ENCODE results near the gene DNAH3.
"Not testable (repeated sequence)": the region's sequence is repeated elsewhere in the genome, so short reads cannot be mapped to it uniquely, and the experiment has no call there.

The DNAH3 gene

DNA sequence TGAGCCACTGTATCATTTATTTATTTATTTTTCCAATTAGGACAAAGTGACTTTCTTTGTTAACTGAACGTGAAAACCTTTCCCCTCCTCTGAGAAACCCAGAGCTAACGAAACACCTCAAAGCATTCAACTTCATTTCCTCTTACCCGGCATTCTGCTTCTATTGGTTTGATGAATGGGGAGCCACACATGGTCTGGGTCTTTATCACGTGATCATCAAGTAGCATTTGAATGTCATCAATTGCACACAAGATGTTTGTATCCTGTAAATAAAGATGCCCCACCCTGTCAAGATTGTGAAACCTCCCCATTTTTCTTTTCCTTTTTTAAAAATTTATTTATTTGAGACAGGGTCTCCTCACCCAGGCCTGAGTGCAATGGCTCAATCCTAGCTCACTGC lies 80.1 kb downstream of the DNAH3 start:
- Histone ChIP-seq H3K27ac (ENCODE audit: low read depth, low read length) (no peak overlapping the region), H2AFZ (ENCODE audit: low read length, unreplicated experiment) (no peak overlapping the region), H3K4me3 (ENCODE audit: low read depth, low read length) (no peak overlapping the region), H3K4me1 (ENCODE audit: control insufficient read depth, insufficient read depth, low read length, unreplicated experiment) (no peaks in the 10 kb centered on the region), H3K36me3 (ENCODE audit: insufficient read depth, low read length) (no peaks in the 10 kb centered on the region), H3K27me3 (ENCODE audit: insufficient read depth, low read length) (peaks cover 12% of the 10 kb centered on the region; the same call in 1 of the 2 replicates), H3K79me2 (ENCODE audit: control insufficient read depth, insufficient read depth, low read length, unreplicated experiment) (no peaks in the 10 kb centered on the region)

DNA sequence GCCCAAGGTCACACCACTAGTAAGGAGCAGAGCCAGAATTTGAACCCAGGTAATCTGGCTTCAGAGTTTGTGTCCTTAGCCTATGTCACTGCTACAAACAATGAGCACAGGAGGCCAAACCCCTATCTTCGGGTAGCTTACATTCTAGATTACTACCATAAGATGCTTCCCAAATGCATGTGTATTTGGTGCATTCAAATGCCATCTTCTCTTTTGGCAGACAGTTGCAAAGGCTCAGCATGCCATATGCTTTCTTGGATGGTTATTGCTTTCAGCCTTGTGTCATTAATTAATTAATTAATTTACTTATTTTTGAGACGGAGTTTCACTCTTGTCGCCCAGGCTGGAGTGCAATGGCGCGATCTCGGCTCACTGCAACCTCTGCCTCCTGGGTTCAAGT lies 80.7 kb downstream of the DNAH3 start:
- Histone ChIP-seq H3K27ac (ENCODE audit: low read depth, low read length) (no peak overlapping the region), H3K27me3 (ENCODE audit: insufficient read depth, low read length) (peaks cover 12% of the 10 kb centered on the region; the same call in 1 of the 2 replicates), H3K36me3 (ENCODE audit: insufficient read depth, low read length) (no peaks in the 10 kb centered on the region), H2AFZ (ENCODE audit: low read length, unreplicated experiment) (no peak overlapping the region), H3K79me2 (ENCODE audit: control insufficient read depth, insufficient read depth, low read length, unreplicated experiment) (no peaks in the 10 kb centered on the region), H3K4me3 (ENCODE audit: low read depth, low read length) (no peak overlapping the region), H3K4me1 (ENCODE audit: control insufficient read depth, insufficient read depth, low read length, unreplicated experiment) (no peaks in the 10 kb centered on the region)

DNA sequence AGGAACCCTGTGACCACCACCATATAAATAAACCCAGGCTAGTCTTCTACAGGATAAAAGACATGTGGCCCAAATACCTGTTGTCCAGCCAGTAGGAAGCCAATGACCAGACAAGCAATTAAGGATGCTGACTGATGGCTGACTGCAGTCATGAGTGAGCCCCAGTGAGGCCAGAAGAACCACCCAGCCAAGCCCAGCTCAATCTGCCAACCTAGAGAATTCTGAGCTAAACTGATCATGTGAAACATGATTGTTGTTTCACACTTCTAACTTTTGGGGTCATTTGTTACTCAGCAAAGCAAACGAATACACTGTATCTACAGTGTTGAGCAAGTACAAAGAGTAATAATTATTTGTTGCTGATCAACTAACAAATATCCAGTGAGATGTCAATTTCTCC lies 86.4 kb downstream of the DNAH3 start:
- Histone ChIP-seq H3K27ac (ENCODE audit: low read depth, low read length) (no peak overlapping the region), H3K27me3 (ENCODE audit: insufficient read depth, low read length) (peaks cover 12% of the 10 kb centered on the region; the same call in 1 of the 2 replicates), H3K79me2 (ENCODE audit: control insufficient read depth, insufficient read depth, low read length, unreplicated experiment) (no peaks in the 10 kb centered on the region), H3K4me3 (ENCODE audit: low read depth, low read length) (no peak overlapping the region), H2AFZ (ENCODE audit: low read length, unreplicated experiment) (no peak overlapping the region), H3K36me3 (ENCODE audit: insufficient read depth, low read length) (no peaks in the 10 kb centered on the region), H3K4me1 (ENCODE audit: control insufficient read depth, insufficient read depth, low read length, unreplicated experiment) (no peaks in the 10 kb centered on the region)

DNA sequence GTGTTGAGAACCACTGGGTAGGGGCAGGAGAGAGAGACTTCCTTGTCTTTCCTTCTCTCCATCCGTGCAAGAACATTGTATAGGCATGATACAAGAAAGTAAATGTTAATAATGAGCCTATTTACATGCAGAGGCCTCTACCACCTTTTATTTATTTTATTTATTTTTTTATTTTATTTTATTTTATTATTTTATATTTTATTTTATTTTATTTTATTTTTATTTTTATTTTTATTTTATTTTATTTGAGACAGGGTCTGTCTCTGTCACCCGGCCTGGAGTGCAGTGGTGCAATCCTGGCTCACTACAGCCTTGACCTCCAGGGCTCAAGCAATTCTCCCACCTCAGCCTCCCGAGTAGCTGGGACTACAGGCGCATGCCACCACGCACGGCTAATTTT lies 87.3 kb downstream of the DNAH3 start:
- H3K27ac ChIP-seq (ENCODE audit: low read depth, low read length); H3K36me3 ChIP-seq (ENCODE audit: insufficient read depth, low read length); H2AFZ ChIP-seq (ENCODE audit: low read length, unreplicated experiment); H3K79me2 ChIP-seq (ENCODE audit: control insufficient read depth, insufficient read depth, low read length, unreplicated experiment); H3K4me1 ChIP-seq (ENCODE audit: control insufficient read depth, insufficient read depth, low read length, unreplicated experiment); H3K4me3 ChIP-seq (ENCODE audit: low read depth, low read length): not testable (repeated sequence)
- H3K27me3 ChIP-seq (ENCODE audit: insufficient read depth, low read length) = peaks cover 12% of the 10 kb centered on the region; the same call in 1 of the 2 replicates

DNA sequence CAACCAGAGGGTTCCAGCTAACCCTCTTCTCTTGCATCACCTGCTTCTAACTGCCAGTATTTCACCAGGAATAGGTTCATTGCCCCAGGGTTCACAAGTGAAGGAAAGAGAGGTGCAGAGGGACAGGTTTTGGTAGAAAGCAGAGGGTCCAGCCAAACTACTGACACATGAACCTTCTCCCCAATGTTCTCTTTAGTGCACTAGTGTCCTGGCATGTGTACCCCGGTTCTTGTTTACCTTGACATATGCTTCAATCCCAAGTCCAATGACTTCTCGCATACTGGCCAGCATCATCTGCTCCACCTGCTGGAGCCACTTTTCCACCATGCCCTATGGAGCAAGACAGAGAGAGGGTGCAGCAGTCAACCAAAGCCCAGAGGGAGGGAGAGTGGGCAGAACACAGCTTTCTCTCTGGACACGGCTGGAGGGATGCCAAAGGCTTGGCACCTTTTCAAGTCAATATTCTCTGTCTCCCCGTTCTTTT lies 90.6 kb downstream of the DNAH3 start:
- H3K27ac ChIP-seq (ENCODE audit: low read depth, low read length) = no peak overlapping the region
- no peaks in the 10 kb centered on the region for H3K79me2 ChIP-seq (ENCODE audit: control insufficient read depth, insufficient read depth, low read length, unreplicated experiment)
- no peaks in the 10 kb centered on the region for H3K36me3 ChIP-seq (ENCODE audit: insufficient read depth, low read length)
- H3K27me3 ChIP-seq (ENCODE audit: insufficient read depth, low read length) = peaks cover 19% of the 10 kb centered on the region
- H2AFZ ChIP-seq (ENCODE audit: low read length, unreplicated experiment) = no peak overlapping the region
- no peak overlapping the region for H3K4me3 ChIP-seq (ENCODE audit: low read depth, low read length)
- H3K4me1 ChIP-seq (ENCODE audit: control insufficient read depth, insufficient read depth, low read length, unreplicated experiment) = no peaks in the 10 kb centered on the region

DNA sequence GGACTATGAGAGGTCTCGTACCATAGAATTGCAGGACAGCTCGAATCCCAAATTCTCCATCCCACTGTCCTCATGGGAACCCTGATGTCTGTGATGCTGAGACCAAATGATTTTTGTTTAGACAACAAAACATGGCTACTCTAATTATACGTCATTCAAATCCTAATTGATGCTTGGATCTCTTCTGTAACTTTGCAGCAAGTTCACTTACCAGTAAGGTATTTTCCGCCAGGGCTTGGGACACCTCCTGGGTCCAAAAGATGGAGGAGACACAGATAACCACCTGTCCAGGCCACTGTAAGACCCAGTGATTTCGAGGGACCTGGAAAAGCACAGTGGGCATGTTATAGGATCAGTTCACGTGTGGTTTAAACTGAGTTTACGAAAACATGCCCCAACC lies 92.8 kb downstream of the DNAH3 start:
- Histone ChIP-seq H3K79me2 (ENCODE audit: control insufficient read depth, insufficient read depth, low read length, unreplicated experiment) (no peaks in the 10 kb centered on the region), H3K4me1 (ENCODE audit: control insufficient read depth, insufficient read depth, low read length, unreplicated experiment) (no peaks in the 10 kb centered on the region), H3K27ac (ENCODE audit: low read depth, low read length) (no peak overlapping the region), H3K27me3 (ENCODE audit: insufficient read depth, low read length) (peaks cover 35% of the 10 kb centered on the region), H3K36me3 (ENCODE audit: insufficient read depth, low read length) (no peaks in the 10 kb centered on the region), H2AFZ (ENCODE audit: low read length, unreplicated experiment) (no peak overlapping the region), H3K4me3 (ENCODE audit: low read depth, low read length) (no peak overlapping the region)

DNA sequence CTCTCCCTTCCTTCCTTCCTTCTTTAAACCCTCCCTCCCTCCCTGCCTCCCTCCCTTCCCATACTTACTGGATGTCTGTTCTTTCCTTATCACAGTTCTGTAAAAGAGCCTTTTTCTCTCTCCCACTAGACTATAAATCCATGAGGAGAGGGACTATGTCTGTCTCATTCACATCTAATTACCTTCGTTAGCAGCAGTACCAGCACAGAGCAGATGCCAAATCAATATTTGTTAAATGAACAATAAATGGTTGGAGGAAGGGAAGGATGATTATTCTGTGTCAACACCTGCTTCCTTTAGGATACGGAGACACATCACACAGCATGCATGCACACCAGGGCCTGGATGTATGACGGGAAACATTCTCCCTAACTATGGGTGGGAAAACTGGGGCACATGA lies 94.2 kb downstream of the DNAH3 start:
- Histone ChIP-seq H3K4me1 (ENCODE audit: control insufficient read depth, insufficient read depth, low read length, unreplicated experiment) (no peaks in the 10 kb centered on the region), H3K79me2 (ENCODE audit: control insufficient read depth, insufficient read depth, low read length, unreplicated experiment) (no peaks in the 10 kb centered on the region), H3K27ac (ENCODE audit: low read depth, low read length) (no peak overlapping the region), H3K36me3 (ENCODE audit: insufficient read depth, low read length) (no peaks in the 10 kb centered on the region), H3K27me3 (ENCODE audit: insufficient read depth, low read length) (peaks cover 47% of the 10 kb centered on the region), H2AFZ (ENCODE audit: low read length, unreplicated experiment) (no peak overlapping the region), H3K4me3 (ENCODE audit: low read depth, low read length) (no peak overlapping the region)

DNA sequence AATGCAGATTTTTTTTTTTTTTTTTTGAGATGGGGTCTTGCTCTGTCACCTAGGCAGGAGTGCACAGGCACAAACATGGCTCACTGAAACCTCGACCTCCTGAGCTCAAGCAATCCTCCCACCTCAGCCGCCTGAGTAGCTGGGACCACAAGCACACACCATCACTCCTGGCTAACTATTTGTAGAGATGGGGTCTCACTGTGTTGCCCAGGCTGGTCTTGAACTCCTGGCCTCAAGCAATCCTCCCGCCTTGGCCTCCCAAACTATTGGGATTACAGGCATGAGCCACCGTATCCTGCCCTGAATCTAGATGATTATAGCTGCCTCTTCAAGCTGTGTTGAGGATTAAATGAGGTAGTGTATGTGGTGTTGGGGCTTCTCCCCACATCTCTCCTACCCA lies 94.9 kb downstream of the DNAH3 start:
- H3K27ac ChIP-seq (ENCODE audit: low read depth, low read length); H3K36me3 ChIP-seq (ENCODE audit: insufficient read depth, low read length): not testable (repeated sequence)
- peaks cover 53% of the 10 kb centered on the region for H3K27me3 ChIP-seq (ENCODE audit: insufficient read depth, low read length)

DNA sequence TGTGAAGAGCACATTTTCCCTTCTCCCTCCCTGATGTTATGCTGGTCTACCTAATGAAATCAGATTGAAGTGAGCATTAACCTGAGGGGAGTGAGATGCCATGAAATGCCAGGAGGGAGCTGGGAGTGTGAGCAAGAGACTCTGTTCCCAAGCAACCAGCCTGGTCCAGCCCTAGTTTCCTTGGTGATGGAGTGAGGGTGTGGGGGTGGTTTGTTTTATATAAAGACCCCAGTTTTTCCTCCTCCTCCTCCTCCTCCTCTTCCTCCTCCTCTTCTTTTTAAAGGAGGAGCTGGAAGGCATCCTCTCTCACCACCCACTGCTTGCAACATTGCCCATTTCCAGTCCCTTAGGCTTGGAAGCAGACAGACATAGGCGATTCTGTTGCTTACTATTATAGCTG lies 97.1 kb downstream of the DNAH3 start:
- H3K79me2 ChIP-seq (ENCODE audit: control insufficient read depth, insufficient read depth, low read length, unreplicated experiment) = no peaks in the 10 kb centered on the region
- no peak overlapping the region for H3K27ac ChIP-seq (ENCODE audit: low read depth, low read length)
- H2AFZ ChIP-seq (ENCODE audit: low read length, unreplicated experiment) = no peak overlapping the region
- H3K36me3 ChIP-seq (ENCODE audit: insufficient read depth, low read length) = no peaks in the 10 kb centered on the region
- no peak overlapping the region for H3K4me3 ChIP-seq (ENCODE audit: low read depth, low read length)
- H3K27me3 ChIP-seq (ENCODE audit: insufficient read depth, low read length) = peaks cover 70% of the 10 kb centered on the region
- no peaks in the 10 kb centered on the region for H3K4me1 ChIP-seq (ENCODE audit: control insufficient read depth, insufficient read depth, low read length, unreplicated experiment)

More for the DNA sequence above, 94.9 kb downstream of the DNAH3 start:
- H3K4me3 ChIP-seq (ENCODE audit: low read depth, low read length); H3K4me1 ChIP-seq (ENCODE audit: control insufficient read depth, insufficient read depth, low read length, unreplicated experiment); H2AFZ ChIP-seq (ENCODE audit: low read length, unreplicated experiment); H3K79me2 ChIP-seq (ENCODE audit: control insufficient read depth, insufficient read depth, low read length, unreplicated experiment): not testable (repeated sequence)

DNA sequence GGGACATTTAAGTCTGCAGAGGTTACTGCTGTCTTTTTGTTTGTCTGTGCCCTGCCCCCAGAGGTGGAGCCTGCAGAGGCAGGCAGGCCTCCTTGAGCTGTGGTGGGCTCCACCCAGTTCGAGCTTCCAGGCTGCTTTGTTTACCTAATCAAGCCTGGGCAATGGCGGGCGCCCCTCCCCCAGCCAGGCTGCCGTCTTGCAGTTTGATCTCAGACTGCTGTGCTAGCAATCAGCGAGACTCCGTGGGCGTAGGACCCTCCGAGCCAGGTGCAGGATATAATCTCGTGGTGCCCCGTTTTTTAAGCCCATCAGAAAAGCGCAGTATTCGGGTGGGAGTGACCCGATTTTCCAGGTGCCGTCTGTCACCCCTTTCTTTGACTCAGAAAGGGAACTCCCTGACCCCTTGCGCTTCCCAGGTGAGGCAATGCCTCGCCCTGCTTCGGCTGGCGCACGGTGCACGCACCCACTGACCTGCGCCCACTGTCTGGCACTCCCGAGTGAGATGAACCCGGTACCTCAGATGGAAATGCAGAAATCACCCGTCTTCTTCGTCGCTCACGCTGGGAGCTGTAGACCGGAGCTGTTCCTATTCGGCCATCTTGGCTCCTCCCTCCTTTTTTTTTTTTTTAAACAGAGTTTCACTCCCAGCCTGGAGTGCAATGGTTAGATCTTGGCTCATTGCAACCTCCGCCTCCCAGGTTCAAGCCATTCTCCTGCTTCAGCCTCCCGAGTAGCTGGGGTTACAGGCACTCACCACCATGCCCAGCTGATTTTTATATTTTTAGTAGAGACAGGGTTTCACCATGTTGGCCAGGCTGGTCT lies 102.3 kb downstream of the DNAH3 start:
- H3K4me3 ChIP-seq (ENCODE audit: low read depth, low read length); H3K4me1 ChIP-seq (ENCODE audit: control insufficient read depth, insufficient read depth, low read length, unreplicated experiment); H3K27ac ChIP-seq (ENCODE audit: low read depth, low read length); H3K36me3 ChIP-seq (ENCODE audit: insufficient read depth, low read length); H3K79me2 ChIP-seq (ENCODE audit: control insufficient read depth, insufficient read depth, low read length, unreplicated experiment); H2AFZ ChIP-seq (ENCODE audit: low read length, unreplicated experiment): not testable (repeated sequence)
- peaks cover 39% of the 10 kb centered on the region for H3K27me3 ChIP-seq (ENCODE audit: insufficient read depth, low read length)

DNA sequence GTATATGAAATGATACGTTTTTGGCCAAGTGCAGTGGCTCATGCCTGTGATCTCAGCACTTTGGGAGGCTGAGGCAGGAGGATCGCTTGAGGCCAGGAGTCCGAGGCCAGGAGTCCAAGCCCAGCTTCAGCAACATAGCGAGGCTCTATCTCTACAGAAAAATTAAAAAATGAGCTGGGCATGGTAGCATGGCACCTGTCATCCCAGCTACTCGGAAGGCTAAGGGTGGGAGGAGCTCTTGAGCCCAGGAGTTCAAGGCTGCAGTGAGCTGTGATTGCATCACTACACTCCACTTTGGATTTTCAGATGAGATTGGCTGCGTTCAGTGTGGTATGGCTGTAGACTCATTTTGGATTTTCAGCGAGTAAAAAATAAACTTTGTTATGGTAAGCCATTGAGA lies 112.4 kb downstream of the DNAH3 start:
- H3K4me3 ChIP-seq (ENCODE audit: low read depth, low read length) = no peak overlapping the region
- no peak overlapping the region for H2AFZ ChIP-seq (ENCODE audit: low read length, unreplicated experiment)
- peaks cover 16% of the 10 kb centered on the region for H3K27me3 ChIP-seq (ENCODE audit: insufficient read depth, low read length)
- H3K36me3 ChIP-seq (ENCODE audit: insufficient read depth, low read length) = no peaks in the 10 kb centered on the region
- no peak overlapping the region for H3K27ac ChIP-seq (ENCODE audit: low read depth, low read length)
- H3K79me2 ChIP-seq (ENCODE audit: control insufficient read depth, insufficient read depth, low read length, unreplicated experiment) = no peaks in the 10 kb centered on the region
- no peaks in the 10 kb centered on the region for H3K4me1 ChIP-seq (ENCODE audit: control insufficient read depth, insufficient read depth, low read length, unreplicated experiment)
